ENCODE results near the gene PLAC9.
A peak's percentile ranks its signal among the peaks of the same experiment; 100 is the strongest.

Gene PLAC9

GRCh38 chr10:80158598-80159127, 26.1 kb downstream of the PLAC9 start:
- peaks cover 0 to 97% (median 89%) of the 10 kb centered on the region in 5 donors for H3K36me3 ChIP-seq (ENCODE audit: control insufficient read depth in 5 of 5, insufficient read depth in 5 of 5, low read length in 5 of 5)
- peak overlapping the region; percentile 91 for H3K27ac ChIP-seq (ENCODE audit: low read depth, low read length)
- H3K27me3 ChIP-seq (ENCODE audit: control insufficient read depth in 5 of 5, insufficient read depth in 4 of 5, low read length in 5 of 5): no peaks in the 10 kb centered on the region
- H3K9me3 ChIP-seq (ENCODE audit: control insufficient read depth in 5 of 5, low read length in 5 of 5): no peaks in the 10 kb centered on the region
- peak overlapping the region in 3 of 5 donors; percentile 4 to 33 (median 13) for H3K4me3 ChIP-seq (ENCODE audit: low read depth in 1 of 5, low read length in 5 of 5)
- H3K9ac ChIP-seq (ENCODE audit: low read length in 5 of 5): peak overlapping the region in 1 of 5 donors; percentile 17
- peaks cover 29 to 80% (median 56%) of the 10 kb centered on the region in 5 donors for H3K4me1 ChIP-seq (ENCODE audit: control insufficient read depth in 5 of 5, insufficient read depth in 5 of 5, low read length in 5 of 5)

GRCh38 chr10:80159166-80159873, 26.8 kb downstream of the PLAC9 start:
- peak overlapping the region in 1 of 5 donors; percentile 17 for H3K9ac ChIP-seq (ENCODE audit: low read length in 5 of 5)
- H3K27me3 ChIP-seq (ENCODE audit: control insufficient read depth in 5 of 5, insufficient read depth in 4 of 5, low read length in 5 of 5): no peaks in the 10 kb centered on the region
- H3K9me3 ChIP-seq (ENCODE audit: control insufficient read depth in 5 of 5, low read length in 5 of 5): no peaks in the 10 kb centered on the region
- H3K36me3 ChIP-seq (ENCODE audit: control insufficient read depth in 5 of 5, insufficient read depth in 5 of 5, low read length in 5 of 5): peaks cover 0 to 98% (median 90%) of the 10 kb centered on the region in 5 donors
- H3K4me3 ChIP-seq (ENCODE audit: low read depth in 1 of 5, low read length in 5 of 5): peak overlapping the region in 2 of 5 donors; percentile 4 to 13
- H3K27ac ChIP-seq (ENCODE audit: low read depth, low read length): peak overlapping the region; percentile 91
- H3K4me1 ChIP-seq (ENCODE audit: control insufficient read depth in 5 of 5, insufficient read depth in 5 of 5, low read length in 5 of 5): peaks cover 36 to 87% (median 62%) of the 10 kb centered on the region in 5 donors

GRCh38 chr10:80160361-80161320, 28.1 kb downstream of the PLAC9 start:
- H3K9ac ChIP-seq (ENCODE audit: low read length in 5 of 5): no peak overlapping the region
- no peaks in the 10 kb centered on the region for H3K27me3 ChIP-seq (ENCODE audit: control insufficient read depth in 5 of 5, insufficient read depth in 4 of 5, low read length in 5 of 5)
- H3K4me3 ChIP-seq (ENCODE audit: low read depth in 1 of 5, low read length in 5 of 5): no peak overlapping the region
- peak overlapping the region; percentile 91 for H3K27ac ChIP-seq (ENCODE audit: low read depth, low read length)
- H3K4me1 ChIP-seq (ENCODE audit: control insufficient read depth in 5 of 5, insufficient read depth in 5 of 5, low read length in 5 of 5): peaks cover 35 to 89% (median 63%) of the 10 kb centered on the region in 5 donors
- H3K36me3 ChIP-seq (ENCODE audit: control insufficient read depth in 5 of 5, insufficient read depth in 5 of 5, low read length in 5 of 5): peaks cover 0 to 98% (median 87%) of the 10 kb centered on the region in 5 donors
- no peaks in the 10 kb centered on the region for H3K9me3 ChIP-seq (ENCODE audit: control insufficient read depth in 5 of 5, low read length in 5 of 5)

- Histone ChIP-seq H3K9me3 (ENCODE audit: control insufficient read depth in 5 of 5, low read length in 5 of 5) (no peaks in the 10 kb centered on the region), H3K36me3 (ENCODE audit: control insufficient read depth in 5 of 5, insufficient read depth in 5 of 5, low read length in 5 of 5) (peaks cover 0 to 94% (median 82%) of the 10 kb centered on the region in 5 donors), H3K27ac (ENCODE audit: low read depth, low read length) (peak overlapping the region; percentile 50), H3K4me3 (ENCODE audit: low read depth in 1 of 5, low read length in 5 of 5) (no peak overlapping the region), H3K27me3 (ENCODE audit: control insufficient read depth in 5 of 5, insufficient read depth in 4 of 5, low read length in 5 of 5) (no peaks in the 10 kb centered on the region), H3K4me1 (ENCODE audit: control insufficient read depth in 5 of 5, insufficient read depth in 5 of 5, low read length in 5 of 5) (peaks cover 36 to 91% (median 69%) of the 10 kb centered on the region in 5 donors), H3K9ac (ENCODE audit: low read length in 5 of 5) (peak overlapping the region in 1 of 5 donors; percentile 56)
Observed at GRCh38 chr10:80161321-80162083, 29.0 kb downstream of the PLAC9 start.

GRCh38 chr10:80163741-80164341, 31.3 kb downstream of the PLAC9 start:
- no peaks in the 10 kb centered on the region for H3K9me3 ChIP-seq (ENCODE audit: control insufficient read depth in 5 of 5, low read length in 5 of 5)
- peak overlapping the region in 1 of 5 donors; percentile 46 for H3K4me3 ChIP-seq (ENCODE audit: low read depth in 1 of 5, low read length in 5 of 5)
- H3K36me3 ChIP-seq (ENCODE audit: control insufficient read depth in 5 of 5, insufficient read depth in 5 of 5, low read length in 5 of 5): peaks cover 0 to 93% (median 75%) of the 10 kb centered on the region in 5 donors
- H3K27me3 ChIP-seq (ENCODE audit: control insufficient read depth in 5 of 5, insufficient read depth in 4 of 5, low read length in 5 of 5): no peaks in the 10 kb centered on the region
- H3K27ac ChIP-seq (ENCODE audit: low read depth, low read length): peak overlapping the region; percentile 89
- H3K9ac ChIP-seq (ENCODE audit: low read length in 5 of 5): peak overlapping the region in 2 of 5 donors; percentile 3 to 36
- peaks cover 29 to 99% (median 81%) of the 10 kb centered on the region in 5 donors for H3K4me1 ChIP-seq (ENCODE audit: control insufficient read depth in 5 of 5, insufficient read depth in 5 of 5, low read length in 5 of 5)

DNA sequence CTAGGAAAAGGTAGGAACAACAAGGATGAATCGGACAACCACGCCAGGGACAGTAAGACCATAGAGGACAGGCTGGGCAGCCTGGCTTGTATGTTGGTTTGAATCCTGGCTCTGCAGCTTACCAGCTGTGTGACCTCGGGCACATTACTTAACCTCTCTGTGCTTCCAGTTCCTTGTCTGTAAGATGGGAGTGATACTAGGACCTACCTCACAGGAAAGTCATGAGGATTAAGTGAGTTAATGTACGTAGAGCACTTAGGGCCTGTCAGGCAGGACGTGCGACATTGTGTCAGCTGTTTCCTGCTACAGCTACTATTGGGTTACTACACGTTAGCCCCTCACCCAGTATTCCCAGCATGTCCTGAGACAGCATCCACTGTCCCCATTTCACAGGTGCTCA, 32.1 kb downstream of the PLAC9 start:
- Histone ChIP-seq H3K36me3 (ENCODE audit: control insufficient read depth in 5 of 5, insufficient read depth in 5 of 5, low read length in 5 of 5) (peaks cover 0 to 93% (median 78%) of the 10 kb centered on the region in 5 donors), H3K4me1 (ENCODE audit: control insufficient read depth in 5 of 5, insufficient read depth in 5 of 5, low read length in 5 of 5) (peaks cover 24 to 98% (median 78%) of the 10 kb centered on the region in 5 donors), H3K4me3 (ENCODE audit: low read depth in 1 of 5, low read length in 5 of 5) (peak overlapping the region in 1 of 5 donors; percentile 46), H3K27me3 (ENCODE audit: control insufficient read depth in 5 of 5, insufficient read depth in 4 of 5, low read length in 5 of 5) (no peaks in the 10 kb centered on the region), H3K9ac (ENCODE audit: low read length in 5 of 5) (peak overlapping the region in 3 of 5 donors; percentile 32 to 50 (median 36)), H3K27ac (ENCODE audit: low read depth, low read length) (peak overlapping the region; percentile 89), H3K9me3 (ENCODE audit: control insufficient read depth in 5 of 5, low read length in 5 of 5) (no peaks in the 10 kb centered on the region)

DNA sequence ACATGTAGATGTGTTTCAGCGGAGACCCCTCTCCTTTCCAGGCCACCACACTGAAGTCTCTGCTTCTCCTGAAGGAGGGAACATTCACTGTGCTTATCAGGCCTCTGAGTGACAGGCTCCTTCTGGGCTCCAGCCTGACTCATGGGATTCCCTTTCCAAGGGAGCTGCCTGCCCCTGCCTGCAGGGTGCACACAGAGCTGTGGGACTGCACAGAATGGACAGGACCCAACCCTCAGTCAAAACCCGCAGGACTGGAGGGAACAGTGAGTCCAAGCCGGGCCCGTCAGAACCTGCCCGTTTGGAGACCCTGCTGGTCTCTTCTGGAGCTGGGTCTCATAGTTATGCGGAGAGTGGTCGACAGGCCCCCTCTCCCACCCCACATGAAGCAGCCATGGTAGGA, 32.6 kb downstream of the PLAC9 start:
- peak overlapping the region in 2 of 5 donors; percentile 3 to 50 for H3K9ac ChIP-seq (ENCODE audit: low read length in 5 of 5)
- no peaks in the 10 kb centered on the region for H3K27me3 ChIP-seq (ENCODE audit: control insufficient read depth in 5 of 5, insufficient read depth in 4 of 5, low read length in 5 of 5)
- H3K4me1 ChIP-seq (ENCODE audit: control insufficient read depth in 5 of 5, insufficient read depth in 5 of 5, low read length in 5 of 5): peaks cover 24 to 92% (median 76%) of the 10 kb centered on the region in 5 donors
- no peak overlapping the region for H3K4me3 ChIP-seq (ENCODE audit: low read depth in 1 of 5, low read length in 5 of 5)
- peak overlapping the region; percentile 89 for H3K27ac ChIP-seq (ENCODE audit: low read depth, low read length)
- no peaks in the 10 kb centered on the region for H3K9me3 ChIP-seq (ENCODE audit: control insufficient read depth in 5 of 5, low read length in 5 of 5)
- H3K36me3 ChIP-seq (ENCODE audit: control insufficient read depth in 5 of 5, insufficient read depth in 5 of 5, low read length in 5 of 5): peaks cover 0 to 93% (median 75%) of the 10 kb centered on the region in 5 donors

DNA sequence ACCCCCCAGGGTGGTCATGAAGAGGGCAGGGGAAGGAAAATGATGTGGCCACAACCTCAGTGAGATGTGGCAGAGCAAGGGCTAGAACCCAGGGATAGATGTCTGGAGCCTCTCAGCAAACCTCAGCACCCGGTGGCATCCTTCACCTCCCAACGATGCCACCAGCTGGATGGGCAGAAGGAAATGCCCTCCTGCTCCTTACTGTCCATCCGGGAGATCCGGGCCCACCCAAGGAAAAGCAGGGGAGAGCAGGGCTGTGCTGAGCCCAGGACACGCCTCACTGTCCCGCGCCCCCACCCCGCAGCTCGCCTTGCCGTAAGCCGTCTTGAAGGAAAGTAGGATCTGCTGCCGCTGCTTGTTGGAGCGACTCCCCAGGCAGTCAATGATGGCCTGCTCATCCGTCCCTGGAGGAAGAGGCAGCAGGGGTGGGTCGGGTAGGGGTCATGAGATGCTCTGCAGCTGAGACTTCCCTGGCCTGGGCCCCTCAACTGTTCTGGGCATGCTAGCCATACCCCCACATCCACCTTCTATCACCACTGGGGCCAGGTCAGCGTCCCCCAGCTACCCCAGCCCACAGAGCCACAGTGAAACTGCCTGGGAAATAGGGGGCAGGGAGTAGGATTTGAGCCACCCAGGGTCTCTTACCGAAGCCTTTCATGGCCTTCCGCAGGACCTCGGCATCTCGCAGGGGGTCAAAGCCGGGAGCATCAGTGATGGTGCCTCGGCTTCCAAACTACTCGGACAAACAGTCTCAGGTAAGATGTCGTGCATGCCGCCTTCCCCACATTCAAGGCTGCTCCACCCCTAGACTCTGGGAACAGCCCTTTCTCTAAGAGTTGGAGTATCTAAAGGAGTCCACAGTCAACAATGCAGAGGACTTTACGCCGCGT, 34.3 kb downstream of the PLAC9 start:
- peaks cover 22 to 80% (median 71%) of the 10 kb centered on the region in 5 donors for H3K4me1 ChIP-seq (ENCODE audit: control insufficient read depth in 5 of 5, insufficient read depth in 5 of 5, low read length in 5 of 5)
- no peaks in the 10 kb centered on the region for H3K9me3 ChIP-seq (ENCODE audit: control insufficient read depth in 5 of 5, low read length in 5 of 5)
- no peaks in the 10 kb centered on the region for H3K27me3 ChIP-seq (ENCODE audit: control insufficient read depth in 5 of 5, insufficient read depth in 4 of 5, low read length in 5 of 5)
- H3K9ac ChIP-seq (ENCODE audit: low read length in 5 of 5): peak overlapping the region in 1 of 5 donors; percentile 20
- peak overlapping the region; percentile 89 for H3K27ac ChIP-seq (ENCODE audit: low read depth, low read length)
- H3K4me3 ChIP-seq (ENCODE audit: low read depth in 1 of 5, low read length in 5 of 5): peak overlapping the region in 1 of 5 donors; percentile 8
- peaks cover 0 to 92% (median 76%) of the 10 kb centered on the region in 5 donors for H3K36me3 ChIP-seq (ENCODE audit: control insufficient read depth in 5 of 5, insufficient read depth in 5 of 5, low read length in 5 of 5)
